ENCODE results near the gene TTC34.

TTC34 gene

GRCh38 chr1:2605509-2606395 is 195.7 kb downstream of the TTC34 start:
- TF ChIP-seq EZH2phosphoT487 (conservative IDR thresholded peaks at IDR 0.05; ENCODE audit: low read length), result no peak
- no peak for TF ChIP-seq CTCF (IDR thresholded peaks at IDR 0.05; ENCODE audit: insufficient read depth, low read length, poor library complexity, severe bottlenecking)
- H3K27ac ChIP-seq (ENCODE audit: low read depth, low read length), result no peak overlapping the region
- no peaks in the 10 kb centered on the region for H3K9me3 ChIP-seq (ENCODE audit: insufficient read depth, low read length)
- H3F3A ChIP-seq (ENCODE audit: insufficient read depth), result no peaks in the 10 kb centered on the region
- no peaks in the 10 kb centered on the region for H3K36me3 ChIP-seq (ENCODE audit: low read length)
- no peaks in the 10 kb centered on the region for H3K9me2 ChIP-seq (replicated peaks; ENCODE audit: insufficient read depth, low read length)
- no peak overlapping the region for H3K4me3 ChIP-seq (ENCODE audit: insufficient read depth, low read length, poor library complexity, severe bottlenecking)
- no peak overlapping the region for H2AFZ ChIP-seq (ENCODE audit: low read depth, low read length, severe bottlenecking)
- no peak overlapping the region for H3K9ac ChIP-seq (ENCODE audit: low read length)
- no peak overlapping the region for H3K4me2 ChIP-seq (ENCODE audit: low read depth, low read length, poor library complexity, severe bottlenecking)
- H4K20me1 ChIP-seq (ENCODE audit: low read depth, low read length), result no peaks in the 10 kb centered on the region
- no peaks in the 10 kb centered on the region for H3K79me2 ChIP-seq (ENCODE audit: insufficient read depth, low read length)
- H3K27me3 ChIP-seq (ENCODE audit: low read length), result no peaks in the 10 kb centered on the region

- Histone ChIP-seq H3K79me2 (ENCODE audit: insufficient read depth, low read length) (no peaks in the 10 kb centered on the region), H3K4me3 (ENCODE audit: insufficient read depth, low read length, poor library complexity, severe bottlenecking) (no peak overlapping the region), H3K4me2 (ENCODE audit: low read depth, low read length, poor library complexity, severe bottlenecking) (no peak overlapping the region), H3K27ac (ENCODE audit: low read depth, low read length) (no peak overlapping the region), H3F3A (ENCODE audit: insufficient read depth) (no peaks in the 10 kb centered on the region), H3K27me3 (ENCODE audit: low read length) (no peaks in the 10 kb centered on the region), H2AFZ (ENCODE audit: low read depth, low read length, severe bottlenecking) (no peak overlapping the region), H3K9me2 (replicated peaks; ENCODE audit: insufficient read depth, low read length) (no peaks in the 10 kb centered on the region), H4K20me1 (ENCODE audit: low read depth, low read length) (no peaks in the 10 kb centered on the region), H3K9ac (ENCODE audit: low read length) (no peak overlapping the region), H3K36me3 (ENCODE audit: low read length) (no peaks in the 10 kb centered on the region), H3K9me3 (ENCODE audit: insufficient read depth, low read length) (no peaks in the 10 kb centered on the region)
- TF ChIP-seq CTCF (IDR thresholded peaks at IDR 0.05; ENCODE audit: insufficient read depth, low read length, poor library complexity, severe bottlenecking) (no peak), EZH2phosphoT487 (conservative IDR thresholded peaks at IDR 0.05; ENCODE audit: low read length) (no peak)
These were observed 196.5 kb downstream of the TTC34 start for GRCh38 chr1:2604844-2605508.

GRCh38 chr1:2604156-2604843 is 197.2 kb downstream of the TTC34 start:
- Histone ChIP-seq H3K27me3 (ENCODE audit: low read length) (no peaks in the 10 kb centered on the region), H3K9me2 (replicated peaks; ENCODE audit: insufficient read depth, low read length) (no peaks in the 10 kb centered on the region), H3K4me2 (ENCODE audit: low read depth, low read length, poor library complexity, severe bottlenecking) (no peak overlapping the region), H3F3A (ENCODE audit: insufficient read depth) (no peaks in the 10 kb centered on the region), H3K79me2 (ENCODE audit: insufficient read depth, low read length) (no peaks in the 10 kb centered on the region), H3K9ac (ENCODE audit: low read length) (no peak overlapping the region), H2AFZ (ENCODE audit: low read depth, low read length, severe bottlenecking) (no peak overlapping the region), H3K36me3 (ENCODE audit: low read length) (no peaks in the 10 kb centered on the region), H4K20me1 (ENCODE audit: low read depth, low read length) (no peaks in the 10 kb centered on the region), H3K4me3 (ENCODE audit: insufficient read depth, low read length, poor library complexity, severe bottlenecking) (no peak overlapping the region), H3K27ac (ENCODE audit: low read depth, low read length) (no peak overlapping the region), H3K9me3 (ENCODE audit: insufficient read depth, low read length) (no peaks in the 10 kb centered on the region)
- TF ChIP-seq CTCF (IDR thresholded peaks at IDR 0.05; ENCODE audit: insufficient read depth, low read length, poor library complexity, severe bottlenecking) (no peak), EZH2phosphoT487 (conservative IDR thresholded peaks at IDR 0.05; ENCODE audit: low read length) (no peak)

All from SU-DHL-6 (cell line).